CD14-positive monocyte (primary cell): ENCODE results near the gene GARIN6. TPM values are rescaled to one million over a fixed set of nuclear protein-coding genes. Genes with fewer than 3 reads are reported as not detected.

Source experiments
- DNase-seq, 3 donors: peaks; one replicate each; pipeline ENCODE4 v3.0.0-alpha.2; 2011 to 2022
- H2AFZ ChIP-seq: 2 replicates; pipeline ENCODE4 v1.6.0; 2012; ENCODE audit warnings: mild to moderate bottlenecking, low read depth, low read length, inconsistent platforms; ENCODE audit not compliant: insufficient read depth, poor library complexity, severe bottlenecking
- H3K27ac ChIP-seq, 2 donors: 1 replicate in 1 of 2; 2 replicates in 1 of 2; pipeline ENCODE4 v1.5.1; 2012 to 2013; ENCODE audit warnings: low read length in 2 of 2, control low read depth in 1 of 2, inconsistent platforms in 1 of 2, low read depth in 1 of 2, mild to moderate bottlenecking in 1 of 2
- H3K27me3 ChIP-seq, 2 donors: one replicate each; pipeline versions ENCODE4 v1.6.0 to v1.6.1; 2011 to 2013; ENCODE audit warnings: low read length in 2 of 2; ENCODE audit not compliant: control insufficient read depth in 2 of 2, insufficient read depth in 2 of 2
- H3K36me3 ChIP-seq, 2 donors: replicated peaks in 1 of 2; 1 replicate in 1 of 2; 2 replicates in 1 of 2; pipeline versions ENCODE4 v1.5.1 to v1.6.1; 2012 to 2013; ENCODE audit warnings: low read length in 2 of 2, control low read depth in 1 of 2, inconsistent platforms in 1 of 2, mild to moderate bottlenecking in 1 of 2; ENCODE audit not compliant: insufficient read depth in 2 of 2, control insufficient read depth in 1 of 2
- H3K4me1 ChIP-seq, 2 donors: 1 replicate in 1 of 2; 2 replicates in 1 of 2; pipeline versions ENCODE4 v1.5.1 to v1.6.1; 2012 to 2013; ENCODE audit warnings: low read length in 2 of 2, control low read depth in 1 of 2, inconsistent platforms in 1 of 2, mild to moderate bottlenecking in 1 of 2, moderate library complexity in 1 of 2; ENCODE audit not compliant: insufficient read depth in 2 of 2, control insufficient read depth in 1 of 2
- H3K4me2 ChIP-seq: replicated peaks from 2 replicates; pipeline ENCODE3; 2012; ENCODE audit warnings: low read length, moderate library complexity, mild to moderate bottlenecking; ENCODE audit not compliant: poor library complexity, severe bottlenecking; ENCODE audit errors: extremely low read depth
- H3K4me3 ChIP-seq, 3 experiments: fragments of 200-600 bp in 1 of 3; sonication (generic) in 1 of 3; replicated peaks in 1 of 3; 1 replicate in 2 of 3; 2 replicates in 1 of 3; pipeline ENCODE4 v1.5.1; 2011 to 2013; ENCODE audit warnings: low read length in 3 of 3, mild to moderate bottlenecking in 3 of 3, control low read depth in 2 of 3, low read depth in 2 of 3, inconsistent platforms in 1 of 3, moderate library complexity in 1 of 3
- H3K79me2 ChIP-seq: 2 replicates; pipeline ENCODE4 v1.6.0; 2012; ENCODE audit warnings: mild to moderate bottlenecking, control low read depth, inconsistent platforms, low read length, moderate library complexity; ENCODE audit not compliant: insufficient read depth
- H3K9ac ChIP-seq: 2 replicates; pipeline ENCODE4 v1.6.0; 2017; ENCODE audit warnings: low read length, mild to moderate bottlenecking; ENCODE audit not compliant: insufficient read depth, poor library complexity, severe bottlenecking
- H3K9me3 ChIP-seq, 2 donors: replicated peaks in 1 of 2; 1 replicate in 1 of 2; 2 replicates in 1 of 2; pipeline versions ENCODE4 v1.5.1 to v1.6.1; 2012 to 2013; ENCODE audit warnings: low read length in 2 of 2, control low read depth in 1 of 2; ENCODE audit not compliant: control insufficient read depth in 1 of 2, insufficient read depth in 1 of 2
- H4K20me1 ChIP-seq: 2 replicates; pipeline ENCODE4 v1.6.0; 2012; ENCODE audit warnings: mild to moderate bottlenecking, low read length, control low read depth, moderate library complexity; ENCODE audit not compliant: insufficient read depth
- H3K27ac Mint-ChIP-seq, 7 donors: one replicate each; pipeline ENCODE4 v1.8.0; 2020; ENCODE audit warnings: mild to moderate bottlenecking in 7 of 7, mixed read lengths in 7 of 7, moderate library complexity in 6 of 7, inconsistent platforms in 2 of 7
- H3K27me3 Mint-ChIP-seq, 3 donors: one replicate each; pipeline ENCODE4 v1.8.0; 2021 to 2022; ENCODE audit warnings: low read depth in 3 of 3, mild to moderate bottlenecking in 3 of 3, mixed read lengths in 3 of 3, moderate library complexity in 3 of 3, inconsistent platforms in 1 of 3
- H3K36me3 Mint-ChIP-seq, 2 donors: one replicate each; pipeline ENCODE4 v1.8.0; 2020; ENCODE audit warnings: mixed read lengths in 2 of 2, inconsistent platforms in 1 of 2, mild to moderate bottlenecking in 1 of 2
- H3K4me1 Mint-ChIP-seq: one replicate; pipeline ENCODE4 v1.8.0; 2020; ENCODE audit warnings: mild to moderate bottlenecking, mixed read lengths
- H3K4me3 Mint-ChIP-seq, 2 donors: one replicate each; pipeline ENCODE4 v1.8.0; 2020; ENCODE audit warnings: mild to moderate bottlenecking in 2 of 2, mixed read lengths in 2 of 2, moderate library complexity in 1 of 2
- H3K9me3 Mint-ChIP-seq, 7 donors: one replicate each; pipeline ENCODE4 v1.8.0; 2020 to 2022; ENCODE audit warnings: mixed read lengths in 7 of 7, mild to moderate bottlenecking in 6 of 7, moderate library complexity in 6 of 7, inconsistent platforms in 2 of 7
- WGBS: methylation state at CpG from one replicate; pipeline ENCODE4 v1.1.5; 2013; ENCODE audit warnings: missing lambda C conversion rate; ENCODE audit not compliant: insufficient coverage; 5-methylcytosine and 5-hydroxymethylcytosine counted together
- intact Hi-C, 2 donors: fragments of 100-400 bp; cut with micrococcal nuclease; formaldehyde crosslinking; loops; one replicate each; pipeline versions ENCODE4 v1.15.0 to v1.15.1; 2023
- polyA plus RNA-seq, 3 donors: library from polyadenylated mRNA; depleted of rRNA in 1 of 3; unstranded in 2 of 3; stranded (reverse) in 1 of 3; fragments of 300-500 nt in 2 of 3; fragments of >200 nt in 1 of 3; fragmentation: Illumina TruSeq in 2 of 3; gene quantifications; 1 replicate in 2 of 3; 2 replicates in 1 of 3; pipeline ENCODE4 v1.2.3, GENCODE V29; 2012 to 2021
- TF ChIP-seq, protein P1 (sequence below): fragments of 200-600 bp; IDR thresholded peaks from one replicate; pipeline ENCODE4 v1.8.0; 2022; ENCODE audit warnings: antibody characterized with exemption, mild to moderate bottlenecking

Gene GARIN6
- polyA plus RNA-seq, 3 donors = not detected

GRCh38 chr12:99648183-99648582, 630 bp downstream of the GARIN6 start:
- WGBS = 97% methylated on average over 12 of the region's 14 CpGs
- DNase-seq = no peak
- H3K4me1 ChIP-seq = no peaks in the 10 kb centered on the region
- no peak overlapping the region for H2AFZ ChIP-seq
- peaks cover 0 to 2% (median 0%) of the 10 kb centered on the region in 3 donors for H3K27me3 Mint-ChIP-seq
- no peaks in the 10 kb centered on the region for H3K36me3 ChIP-seq
- H3K4me1 Mint-ChIP-seq = no peaks in the 10 kb centered on the region
- no peaks in the 10 kb centered on the region for H3K27me3 ChIP-seq
- H3K4me2 ChIP-seq = no peak overlapping the region
- no peaks in the 10 kb centered on the region for H3K9me3 ChIP-seq
- intact Hi-C loops = no loop called here
- H3K36me3 Mint-ChIP-seq = no peaks in the 10 kb centered on the region
- H3K79me2 ChIP-seq = no peaks in the 10 kb centered on the region
- no peak overlapping the region for H3K27ac Mint-ChIP-seq
- no peaks in the 10 kb centered on the region for H4K20me1 ChIP-seq
- H3K4me3 ChIP-seq = no peak overlapping the region
- no peak overlapping the region for H3K9ac ChIP-seq
- H3K27ac ChIP-seq = no peak overlapping the region
- no peaks in the 10 kb centered on the region for H3K9me3 Mint-ChIP-seq
- TF ChIP-seq, protein P1, sequence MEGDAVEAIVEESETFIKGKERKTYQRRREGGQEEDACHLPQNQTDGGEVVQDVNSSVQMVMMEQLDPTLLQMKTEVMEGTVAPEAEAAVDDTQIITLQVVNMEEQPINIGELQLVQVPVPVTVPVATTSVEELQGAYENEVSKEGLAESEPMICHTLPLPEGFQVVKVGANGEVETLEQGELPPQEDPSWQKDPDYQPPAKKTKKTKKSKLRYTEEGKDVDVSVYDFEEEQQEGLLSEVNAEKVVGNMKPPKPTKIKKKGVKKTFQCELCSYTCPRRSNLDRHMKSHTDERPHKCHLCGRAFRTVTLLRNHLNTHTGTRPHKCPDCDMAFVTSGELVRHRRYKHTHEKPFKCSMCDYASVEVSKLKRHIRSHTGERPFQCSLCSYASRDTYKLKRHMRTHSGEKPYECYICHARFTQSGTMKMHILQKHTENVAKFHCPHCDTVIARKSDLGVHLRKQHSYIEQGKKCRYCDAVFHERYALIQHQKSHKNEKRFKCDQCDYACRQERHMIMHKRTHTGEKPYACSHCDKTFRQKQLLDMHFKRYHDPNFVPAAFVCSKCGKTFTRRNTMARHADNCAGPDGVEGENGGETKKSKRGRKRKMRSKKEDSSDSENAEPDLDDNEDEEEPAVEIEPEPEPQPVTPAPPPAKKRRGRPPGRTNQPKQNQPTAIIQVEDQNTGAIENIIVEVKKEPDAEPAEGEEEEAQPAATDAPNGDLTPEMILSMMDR = no peak
- no peak overlapping the region for H3K4me3 Mint-ChIP-seq

- Mint-ChIP-seq H3K4me1 (no peaks in the 10 kb centered on the region), H3K9me3 (no peaks in the 10 kb centered on the region), H3K36me3 (no peaks in the 10 kb centered on the region), H3K27me3 (peaks cover 0 to 2% (median 0%) of the 10 kb centered on the region in 3 donors), H3K27ac (no peak overlapping the region), H3K4me3 (no peak overlapping the region)
- H4K20me1 ChIP-seq = no peaks in the 10 kb centered on the region
- H3K9ac ChIP-seq = no peak overlapping the region
- no peak overlapping the region for H3K4me2 ChIP-seq
- H3K4me1 ChIP-seq = no peaks in the 10 kb centered on the region
- H3K36me3 ChIP-seq = no peaks in the 10 kb centered on the region
- H3K4me3 ChIP-seq = no peak overlapping the region
- WGBS = no CpG with 5 or more reads among the region's 1 CpG
- no peak overlapping the region for H3K27ac ChIP-seq
- no peaks in the 10 kb centered on the region for H3K79me2 ChIP-seq
- TF ChIP-seq, protein P1 = no peak
- H3K9me3 ChIP-seq = no peaks in the 10 kb centered on the region
- H2AFZ ChIP-seq = no peak overlapping the region
- no peak for DNase-seq
- H3K27me3 ChIP-seq = no peaks in the 10 kb centered on the region
- intact Hi-C loops = no loop called here
Measured at GRCh38 chr12:99649551-99649950, 2.0 kb downstream of the GARIN6 start.
